ENCODE data around the gene DNAJC16.

Gene DNAJC16

GRCh38 chr1:15522551-15522950 is 4.1 kb upstream of the DNAJC16 start:
- H3K4me1 ChIP-seq (ENCODE audit: control insufficient read depth, insufficient read depth, low read length), result peaks cover 7% of the 10 kb centered on the region
- H3K36me3 ChIP-seq (ENCODE audit: control insufficient read depth in 2 of 2, insufficient read depth in 1 of 2, low read length in 2 of 2), result peaks cover 0 to 8% of the 10 kb centered on the region in 2 experiments; a peak in 1 of 3 replicates
- ChIA-PET CTCF (interaction anchor here (0.7 kb wide), 1 partner anchor 1363 kb away, joined by 4 read pairs; no protein-coding TSS in a partner anchor), POLR2A (no interaction called here)
- H3K4me3 ChIP-seq (ENCODE audit: low read depth, low read length), result no peak overlapping the region
- no peak overlapping the region for H3K27ac ChIP-seq (ENCODE audit: extremely low read depth, low read depth, low read length)
- no peaks in the 10 kb centered on the region for H3K9me3 ChIP-seq (ENCODE audit: control insufficient read depth, insufficient read depth, low read depth, low read length)
- TF ChIP-seq ZNF292 (tag by site-specific recombination; IDR thresholded peaks at IDR 0.05; ENCODE audit: borderline replicate concordance, low read depth) (no peak), ZNF580 (tag by site-specific recombination; IDR thresholded peaks at IDR 0.05) (no peak), IKZF3 (tag by site-specific recombination; IDR thresholded peaks at IDR 0.05) (no peak), MYNN (tag by site-specific recombination; IDR thresholded peaks at IDR 0.05; ENCODE audit: borderline replicate concordance) (no peak), ZBTB21 (tag by site-specific recombination; IDR thresholded peaks at IDR 0.05) (no peak), ZNF529 (tag by site-specific recombination; IDR thresholded peaks at IDR 0.05; ENCODE audit: insufficient replicate concordance) (no peak), FEZF1 (tag by site-specific recombination; IDR thresholded peaks at IDR 0.05) (no peak), ZNF785 (tag by site-specific recombination; IDR thresholded peaks at IDR 0.05) (no peak), ZSCAN5A (tag by site-specific recombination; IDR thresholded peaks at IDR 0.05) (no peak), SALL2 (tag by site-specific recombination; IDR thresholded peaks at IDR 0.05; ENCODE audit: borderline replicate concordance) (no peak), ZNF600 (tag by site-specific recombination; IDR thresholded peaks at IDR 0.05) (no peak), ZNF654 (tag by site-specific recombination; IDR thresholded peaks at IDR 0.05; ENCODE audit: low read depth) (no peak), OVOL3 (tag by site-specific recombination; IDR thresholded peaks at IDR 0.05) (no peak), ZBTB10 (tag by site-specific recombination; IDR thresholded peaks at IDR 0.05) (no peak), ZNF2 (tag by site-specific recombination; IDR thresholded peaks at IDR 0.05) (no peak), ZNF776 (tag by site-specific recombination; IDR thresholded peaks at IDR 0.05; ENCODE audit: borderline replicate concordance) (no peak)

- H3K9me3 ChIP-seq (ENCODE audit: control insufficient read depth, insufficient read depth, low read depth, low read length), result no peaks in the 10 kb centered on the region
- ChIA-PET CTCF (no interaction called here), POLR2A (interaction anchor here (0.5 to 0.6 kb wide), 2 partner anchors 218 to 1916 kb away, joined by 3 read pairs; partner anchors contain the start of gene RCC2)
- H3K4me3 ChIP-seq (ENCODE audit: low read depth, low read length), result peak overlapping the region; percentile 65
- H3K27ac ChIP-seq (ENCODE audit: extremely low read depth, low read depth, low read length), result peak overlapping the region; percentile 16; the same call in 1 of the 2 replicates
- H3K36me3 ChIP-seq (ENCODE audit: control insufficient read depth in 2 of 2, insufficient read depth in 1 of 2, low read length in 2 of 2), result no peaks in the 10 kb centered on the region
- H3K4me1 ChIP-seq (ENCODE audit: control insufficient read depth, insufficient read depth, low read length), result peaks cover 7% of the 10 kb centered on the region
- TF ChIP-seq ZNF580 (tag by site-specific recombination; IDR thresholded peaks at IDR 0.05) (no peak), ZSCAN4 (tag by site-specific recombination; IDR thresholded peaks at IDR 0.05) (no peak), IKZF3 (tag by site-specific recombination; IDR thresholded peaks at IDR 0.05) (no peak), ZBTB10 (tag by site-specific recombination; IDR thresholded peaks at IDR 0.05) (no peak), ZNF600 (tag by site-specific recombination; IDR thresholded peaks at IDR 0.05) (peak; percentile 94), ZNF76 (tag by site-specific recombination; IDR thresholded peaks at IDR 0.05; ENCODE audit: borderline replicate concordance, low read depth) (no peak), ZNF26 (tag by site-specific recombination; IDR thresholded peaks at IDR 0.05) (no peak), ZNF132 (tag by site-specific recombination; IDR thresholded peaks at IDR 0.05; ENCODE audit: borderline replicate concordance) (no peak), ZBTB8A (tag by site-specific recombination; IDR thresholded peaks at IDR 0.05) (peak; percentile 15; the same call in 1 of the 2 replicates), SP7 (tag by site-specific recombination; IDR thresholded peaks at IDR 0.05) (no peak)
Observed at GRCh38 chr1:15523104-15524020, 3.3 kb upstream of the DNAJC16 start.
